CD14-positive monocyte (primary cell): Measurements from ENCODE around the gene GPC5. TPM values are rescaled to one million over a fixed set of nuclear protein-coding genes. Genes with fewer than 3 reads are reported as not detected.

Source experiments
- DNase-seq, 3 donors: peaks; one replicate each; pipeline ENCODE4 v3.0.0-alpha.2; 2011 to 2022
- H2AFZ ChIP-seq: 2 replicates; pipeline ENCODE4 v1.6.0; 2012; ENCODE audit warnings: mild to moderate bottlenecking, low read depth, low read length, inconsistent platforms; ENCODE audit not compliant: insufficient read depth, poor library complexity, severe bottlenecking
- H3K27ac ChIP-seq, 2 donors: 1 replicate in 1 of 2; 2 replicates in 1 of 2; pipeline ENCODE4 v1.5.1; 2012 to 2013; ENCODE audit warnings: low read length in 2 of 2, control low read depth in 1 of 2, inconsistent platforms in 1 of 2, low read depth in 1 of 2, mild to moderate bottlenecking in 1 of 2
- H3K27me3 ChIP-seq, 2 donors: one replicate each; pipeline versions ENCODE4 v1.6.0 to v1.6.1; 2011 to 2013; ENCODE audit warnings: low read length in 2 of 2; ENCODE audit not compliant: control insufficient read depth in 2 of 2, insufficient read depth in 2 of 2
- H3K36me3 ChIP-seq, 2 donors: replicated peaks in 1 of 2; 1 replicate in 1 of 2; 2 replicates in 1 of 2; pipeline versions ENCODE4 v1.5.1 to v1.6.1; 2012 to 2013; ENCODE audit warnings: low read length in 2 of 2, control low read depth in 1 of 2, inconsistent platforms in 1 of 2, mild to moderate bottlenecking in 1 of 2; ENCODE audit not compliant: insufficient read depth in 2 of 2, control insufficient read depth in 1 of 2
- H3K4me1 ChIP-seq, 2 donors: 1 replicate in 1 of 2; 2 replicates in 1 of 2; pipeline versions ENCODE4 v1.5.1 to v1.6.1; 2012 to 2013; ENCODE audit warnings: low read length in 2 of 2, control low read depth in 1 of 2, inconsistent platforms in 1 of 2, mild to moderate bottlenecking in 1 of 2, moderate library complexity in 1 of 2; ENCODE audit not compliant: insufficient read depth in 2 of 2, control insufficient read depth in 1 of 2
- H3K4me2 ChIP-seq: replicated peaks from 2 replicates; pipeline ENCODE3; 2012; ENCODE audit warnings: low read length, moderate library complexity, mild to moderate bottlenecking; ENCODE audit not compliant: poor library complexity, severe bottlenecking; ENCODE audit errors: extremely low read depth
- H3K4me3 ChIP-seq, 3 experiments: fragments of 200-600 bp in 1 of 3; sonication (generic) in 1 of 3; replicated peaks in 1 of 3; 1 replicate in 2 of 3; 2 replicates in 1 of 3; pipeline ENCODE4 v1.5.1; 2011 to 2013; ENCODE audit warnings: low read length in 3 of 3, mild to moderate bottlenecking in 3 of 3, control low read depth in 2 of 3, low read depth in 2 of 3, inconsistent platforms in 1 of 3, moderate library complexity in 1 of 3
- H3K79me2 ChIP-seq: 2 replicates; pipeline ENCODE4 v1.6.0; 2012; ENCODE audit warnings: mild to moderate bottlenecking, control low read depth, inconsistent platforms, low read length, moderate library complexity; ENCODE audit not compliant: insufficient read depth
- H3K9ac ChIP-seq: 2 replicates; pipeline ENCODE4 v1.6.0; 2017; ENCODE audit warnings: low read length, mild to moderate bottlenecking; ENCODE audit not compliant: insufficient read depth, poor library complexity, severe bottlenecking
- H3K9me3 ChIP-seq, 2 donors: replicated peaks in 1 of 2; 1 replicate in 1 of 2; 2 replicates in 1 of 2; pipeline versions ENCODE4 v1.5.1 to v1.6.1; 2012 to 2013; ENCODE audit warnings: low read length in 2 of 2, control low read depth in 1 of 2; ENCODE audit not compliant: control insufficient read depth in 1 of 2, insufficient read depth in 1 of 2
- H4K20me1 ChIP-seq: 2 replicates; pipeline ENCODE4 v1.6.0; 2012; ENCODE audit warnings: mild to moderate bottlenecking, low read length, control low read depth, moderate library complexity; ENCODE audit not compliant: insufficient read depth
- H3K27ac Mint-ChIP-seq, 7 donors: one replicate each; pipeline ENCODE4 v1.8.0; 2020; ENCODE audit warnings: mild to moderate bottlenecking in 7 of 7, mixed read lengths in 7 of 7, moderate library complexity in 6 of 7, inconsistent platforms in 2 of 7
- H3K27me3 Mint-ChIP-seq, 3 donors: one replicate each; pipeline ENCODE4 v1.8.0; 2021 to 2022; ENCODE audit warnings: low read depth in 3 of 3, mild to moderate bottlenecking in 3 of 3, mixed read lengths in 3 of 3, moderate library complexity in 3 of 3, inconsistent platforms in 1 of 3
- H3K36me3 Mint-ChIP-seq, 2 donors: one replicate each; pipeline ENCODE4 v1.8.0; 2020; ENCODE audit warnings: mixed read lengths in 2 of 2, inconsistent platforms in 1 of 2, mild to moderate bottlenecking in 1 of 2
- H3K4me1 Mint-ChIP-seq: one replicate; pipeline ENCODE4 v1.8.0; 2020; ENCODE audit warnings: mild to moderate bottlenecking, mixed read lengths
- H3K4me3 Mint-ChIP-seq, 2 donors: one replicate each; pipeline ENCODE4 v1.8.0; 2020; ENCODE audit warnings: mild to moderate bottlenecking in 2 of 2, mixed read lengths in 2 of 2, moderate library complexity in 1 of 2
- H3K9me3 Mint-ChIP-seq, 7 donors: one replicate each; pipeline ENCODE4 v1.8.0; 2020 to 2022; ENCODE audit warnings: mixed read lengths in 7 of 7, mild to moderate bottlenecking in 6 of 7, moderate library complexity in 6 of 7, inconsistent platforms in 2 of 7
- CTCF ChIP-seq: fragments of 200-600 bp; IDR thresholded peaks from one replicate; pipeline ENCODE4 v1.8.0; 2022; ENCODE audit warnings: antibody characterized with exemption, mild to moderate bottlenecking
- WGBS: methylation state at CpG from one replicate; pipeline ENCODE4 v1.1.5; 2013; ENCODE audit warnings: missing lambda C conversion rate; ENCODE audit not compliant: insufficient coverage; 5-methylcytosine and 5-hydroxymethylcytosine counted together
- intact Hi-C, 2 donors: fragments of 100-400 bp; cut with micrococcal nuclease; formaldehyde crosslinking; loops; one replicate each; pipeline versions ENCODE4 v1.15.0 to v1.15.1; 2023
- polyA plus RNA-seq, 3 donors: library from polyadenylated mRNA; depleted of rRNA in 1 of 3; unstranded in 2 of 3; stranded (reverse) in 1 of 3; fragments of 300-500 nt in 2 of 3; fragments of >200 nt in 1 of 3; fragmentation: Illumina TruSeq in 2 of 3; gene quantifications; 1 replicate in 2 of 3; 2 replicates in 1 of 3; pipeline ENCODE4 v1.2.3, GENCODE V29; 2012 to 2021
- small RNA-seq: library from RNA; depleted of rRNA; stranded (forward); fragments of <200 nt; gene quantifications from one replicate; pipeline ENCODE3, GENCODE V24; 2012; ENCODE audit warnings: low read depth; ENCODE audit not compliant: insufficient read length

Gene GPC5
- polyA plus RNA-seq, 3 donors: not detected

- TF ChIP-seq CTCF: no peak
- no peak overlapping the region for H3K9ac ChIP-seq
- peaks cover 0 to 11% (median 2%) of the 10 kb centered on the region in 7 donors for H3K9me3 Mint-ChIP-seq
- no peak for DNase-seq
- H2AFZ ChIP-seq: no peak overlapping the region
- no peaks in the 10 kb centered on the region for H3K36me3 Mint-ChIP-seq
- H3K4me3 Mint-ChIP-seq: no peak overlapping the region
- H3K36me3 ChIP-seq: no peaks in the 10 kb centered on the region
- no peaks in the 10 kb centered on the region for H3K27me3 Mint-ChIP-seq
- no peaks in the 10 kb centered on the region for H3K27me3 ChIP-seq
- no peak overlapping the region for H3K27ac ChIP-seq
- no peak overlapping the region for H3K4me2 ChIP-seq
- H3K9me3 ChIP-seq: no peaks in the 10 kb centered on the region
- H3K4me1 Mint-ChIP-seq: no peaks in the 10 kb centered on the region
- WGBS: 100% methylated on average over 1 of the region's 1 CpG
- no peak overlapping the region for H3K27ac Mint-ChIP-seq
- H3K79me2 ChIP-seq: no peaks in the 10 kb centered on the region
- H4K20me1 ChIP-seq: no peaks in the 10 kb centered on the region
- H3K4me3 ChIP-seq: no peak overlapping the region
- intact Hi-C loops: no loop called here
- no peaks in the 10 kb centered on the region for H3K4me1 ChIP-seq
Measured at GRCh38 chr13:92912629-92913028, 1514.2 kb downstream of the GPC5 start.

DNA sequence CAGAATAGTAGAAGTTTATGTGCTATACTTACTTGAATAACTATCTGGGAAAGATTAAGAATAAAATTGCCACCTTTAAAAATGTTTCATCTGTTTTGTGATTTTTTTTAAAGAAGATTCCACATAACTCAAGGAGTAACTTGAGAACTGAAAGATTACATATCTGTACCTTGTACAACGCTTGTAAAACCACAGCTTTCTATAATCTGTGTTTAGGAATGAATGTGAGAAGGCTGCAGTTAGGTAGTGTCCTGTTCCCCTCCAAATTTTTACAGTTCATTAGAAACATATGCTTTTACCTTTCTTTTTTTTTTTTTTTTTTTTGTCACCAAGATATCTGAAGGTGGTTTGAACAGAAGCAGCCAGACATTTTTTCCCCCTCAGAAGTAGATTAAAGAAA lies 1515.4 kb downstream of the GPC5 start:
- no peaks in the 10 kb centered on the region for H3K27me3 Mint-ChIP-seq
- no peak for DNase-seq
- no peaks in the 10 kb centered on the region for H3K36me3 Mint-ChIP-seq
- Histone ChIP-seq H3K27ac (no peak overlapping the region), H3K9ac (no peak overlapping the region), H3K4me1 (no peaks in the 10 kb centered on the region), H4K20me1 (no peaks in the 10 kb centered on the region), H3K9me3 (no peaks in the 10 kb centered on the region), H3K79me2 (no peaks in the 10 kb centered on the region), H2AFZ (no peak overlapping the region), H3K4me2 (no peak overlapping the region), H3K4me3 (no peak overlapping the region), H3K27me3 (no peaks in the 10 kb centered on the region), H3K36me3 (no peaks in the 10 kb centered on the region)
- no peak overlapping the region for H3K27ac Mint-ChIP-seq
- intact Hi-C loops: no loop called here
- TF ChIP-seq CTCF: no peak
- peaks cover 0 to 11% (median 2%) of the 10 kb centered on the region in 7 donors for H3K9me3 Mint-ChIP-seq
- H3K4me1 Mint-ChIP-seq: no peaks in the 10 kb centered on the region
- H3K4me3 Mint-ChIP-seq: no peak overlapping the region
- WGBS: no CpG with 5 or more reads among the region's 1 CpG

Small RNAs within 50 kb of the gene (small RNA-seq; reads per million reads assigned to genes)
- not detected for gene AL356737.1
- gene FABP5P4: not detected
- gene MIR548AS: not detected
- gene RNU4ATAC3P: not detected

Other genes with a start within 250 kb of the GPC5 start
- 1 to 10 TPM in 1 of 3 donors, under 1 TPM in 2; 0.05 to 1.3 (median 0.30) TPM for gene MIR17HG, start 50.9 kb upstream of the GPC5 start, polyA plus RNA-seq